Esophagus muscularis mucosa (tissue), 4 donors: ENCODE measurements around the gene MAP2K5. TPM values are rescaled to one million over a fixed set of nuclear protein-coding genes. Genes with fewer than 3 reads are reported as not detected.
"Not testable (repeated sequence)": the region's sequence is repeated elsewhere in the genome, so short reads cannot be mapped to it uniquely, and the experiment has no call there.

Experiments used
- DNase-seq: peaks from one replicate; pipeline ENCODE4 v3.0.0-alpha.2; 2017; ENCODE audit errors: extremely low spot score
- H3K27ac ChIP-seq, 4 donors: fragments of 200-600 bp; sonication (generic); replicated peaks in 1 of 4; 1 replicate in 3 of 4; 2 replicates in 1 of 4; pipeline ENCODE4 v1.5.1; 2016 to 2019; ENCODE audit warnings: mild to moderate bottlenecking in 1 of 4
- H3K27me3 ChIP-seq, 4 donors: fragments of 200-600 bp; sonication (generic); one replicate each; pipeline versions ENCODE4 v1.5.1 to v1.6.0; 2016 to 2019
- H3K36me3 ChIP-seq, 4 donors: fragments of 200-600 bp; sonication (generic); one replicate each; pipeline ENCODE4 v1.5.1; 2016 to 2019
- H3K4me1 ChIP-seq, 4 donors: fragments of 200-600 bp; sonication (generic); one replicate each; pipeline ENCODE4 v1.5.1; 2016 to 2019
- H3K4me3 ChIP-seq, 4 donors: fragments of 200-600 bp; sonication (generic); 1 replicate in 2 of 4; 2 replicates in 2 of 4; pipeline ENCODE4 v1.5.1; 2016 to 2019; ENCODE audit warnings: mild to moderate bottlenecking in 4 of 4, moderate library complexity in 1 of 4
- H3K9me3 ChIP-seq, 4 donors: fragments of 200-600 bp; sonication (generic); 1 replicate in 3 of 4; 2 replicates in 1 of 4; pipeline ENCODE4 v1.5.1; 2016 to 2019
- EP300 ChIP-seq: sonication (generic); formaldehyde crosslinking; IDR thresholded peaks from one replicate; pipeline ENCODE4 v1.6.1; 2017; ENCODE audit warnings: antibody characterized with exemption
- POLR2A ChIP-seq: fragments of 450-650 bp; IDR thresholded peaks from one replicate; pipeline ENCODE4 v1.6.1; 2017; ENCODE audit warnings: antibody characterized with exemption, moderate library complexity, mild to moderate bottlenecking, low read depth
- POLR2AphosphoS5 ChIP-seq, 2 donors: sonication (generic); formaldehyde crosslinking; IDR thresholded peaks; one replicate each; pipeline ENCODE4 v1.6.1; 2017; ENCODE audit warnings: antibody characterized with exemption in 2 of 2
- WGBS: methylation state at CpG from one replicate; pipeline ENCODE4 v1.1.5; 2018; 5-methylcytosine and 5-hydroxymethylcytosine counted together
- intact Hi-C: fragments of 100-400 bp; cut with DNase I; formaldehyde crosslinking; loops from one replicate; pipeline ENCODE4 v1.15.1; 2023
- total RNA-seq, 4 donors: library from RNA; depleted of rRNA; stranded (reverse); fragments of >200 nt; gene quantifications; one replicate each; pipeline versions ENCODE4 v1.1.0 to v1.2.1, GENCODE V29; 2016
- TF ChIP-seq, protein P1 (sequence below), 3 experiments: fragments of 200-600 bp in 2 of 3; fragments of 450-650 bp in 1 of 3; sonication (generic) in 2 of 3; IDR thresholded peaks; one replicate each; pipeline ENCODE4 v1.5.1; 2017 to 2019; ENCODE audit warnings: antibody characterized with exemption in 3 of 3, mild to moderate bottlenecking in 2 of 3, moderate library complexity in 1 of 3

MAP2K5 gene
- total RNA-seq, 4 donors from 2014 or later: 7.8 to 11.9 (median 10.6) TPM

- no peaks in the 10 kb centered on the region for H3K27me3 ChIP-seq
- peaks cover 0 to 14% (median 5%) of the 10 kb centered on the region in 4 donors for H3K36me3 ChIP-seq
- no peak overlapping the region for H3K4me3 ChIP-seq
- 84% methylated on average over 4 of the region's 4 CpGs for WGBS
- no peaks in the 10 kb centered on the region for H3K4me1 ChIP-seq
- no peak for TF ChIP-seq POLR2A
- TF ChIP-seq, protein P1, sequence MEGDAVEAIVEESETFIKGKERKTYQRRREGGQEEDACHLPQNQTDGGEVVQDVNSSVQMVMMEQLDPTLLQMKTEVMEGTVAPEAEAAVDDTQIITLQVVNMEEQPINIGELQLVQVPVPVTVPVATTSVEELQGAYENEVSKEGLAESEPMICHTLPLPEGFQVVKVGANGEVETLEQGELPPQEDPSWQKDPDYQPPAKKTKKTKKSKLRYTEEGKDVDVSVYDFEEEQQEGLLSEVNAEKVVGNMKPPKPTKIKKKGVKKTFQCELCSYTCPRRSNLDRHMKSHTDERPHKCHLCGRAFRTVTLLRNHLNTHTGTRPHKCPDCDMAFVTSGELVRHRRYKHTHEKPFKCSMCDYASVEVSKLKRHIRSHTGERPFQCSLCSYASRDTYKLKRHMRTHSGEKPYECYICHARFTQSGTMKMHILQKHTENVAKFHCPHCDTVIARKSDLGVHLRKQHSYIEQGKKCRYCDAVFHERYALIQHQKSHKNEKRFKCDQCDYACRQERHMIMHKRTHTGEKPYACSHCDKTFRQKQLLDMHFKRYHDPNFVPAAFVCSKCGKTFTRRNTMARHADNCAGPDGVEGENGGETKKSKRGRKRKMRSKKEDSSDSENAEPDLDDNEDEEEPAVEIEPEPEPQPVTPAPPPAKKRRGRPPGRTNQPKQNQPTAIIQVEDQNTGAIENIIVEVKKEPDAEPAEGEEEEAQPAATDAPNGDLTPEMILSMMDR (IDR thresholded peaks at IDR 0.05): no peak
- no peak for TF ChIP-seq POLR2AphosphoS5 (IDR thresholded peaks at IDR 0.05)
- no peak for TF ChIP-seq EP300
- no peaks in the 10 kb centered on the region for H3K9me3 ChIP-seq
- intact Hi-C loops: no loop called here
- no peak overlapping the region for H3K27ac ChIP-seq
- no peak for DNase-seq
Observed at GRCh38 chr15:67618297-67618696, 75.8 kb downstream of the MAP2K5 start.

GRCh38 chr15:67622110-67622509 is 79.6 kb downstream of the MAP2K5 start:
- Histone ChIP-seq H3K9me3 (no peaks in the 10 kb centered on the region), H3K27ac (no peak overlapping the region), H3K36me3 (peaks cover 0 to 23% (median 9%) of the 10 kb centered on the region in 4 donors), H3K4me1 (no peaks in the 10 kb centered on the region), H3K4me3 (no peak overlapping the region), H3K27me3 (no peaks in the 10 kb centered on the region)
- intact Hi-C loops: no loop called here
- WGBS: 91% methylated on average over 2 of the region's 2 CpGs
- DNase-seq: no peak
- TF ChIP-seq, protein P1 (IDR thresholded peaks at IDR 0.05): no peak
- no peak for TF ChIP-seq POLR2A

DNA sequence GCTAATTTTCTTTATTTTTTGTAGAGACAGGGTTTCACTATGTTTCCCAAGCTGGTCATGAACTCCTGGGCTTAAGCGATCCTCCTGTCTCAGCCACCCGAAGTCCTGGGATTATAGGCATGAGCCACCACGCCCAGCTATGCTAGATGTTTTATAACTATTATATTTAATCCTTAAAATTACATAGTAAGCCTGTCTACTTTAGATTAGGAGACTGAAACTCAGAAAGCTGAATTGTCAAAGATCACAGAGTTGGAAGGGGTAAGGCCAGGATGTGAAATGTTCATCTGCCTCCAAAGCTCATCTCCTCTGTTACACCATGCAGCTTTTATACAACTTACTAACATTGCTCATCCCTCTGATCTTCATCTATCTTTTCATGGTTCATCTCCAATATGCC is 89.8 kb downstream of the MAP2K5 start:
- Histone ChIP-seq H3K36me3 (peaks cover 4 to 35% (median 17%) of the 10 kb centered on the region in 4 donors), H3K4me3 (no peak overlapping the region), H3K4me1 (no peaks in the 10 kb centered on the region), H3K9me3 (no peaks in the 10 kb centered on the region), H3K27me3 (no peaks in the 10 kb centered on the region), H3K27ac (no peak overlapping the region)
- TF ChIP-seq POLR2AphosphoS5 (IDR thresholded peaks at IDR 0.05): no peak
- TF ChIP-seq, protein P1 (IDR thresholded peaks at IDR 0.05): no peak
- no peak for TF ChIP-seq EP300
- TF ChIP-seq POLR2A: no peak
- intact Hi-C loops: no loop called here
- no peak for DNase-seq
- WGBS: 92% methylated on average over 3 of the region's 3 CpGs

- H3K27ac ChIP-seq, H3K4me1 ChIP-seq, intact Hi-C loops, DNase-seq, H3K27me3 ChIP-seq, H3K9me3 ChIP-seq, H3K4me3 ChIP-seq: not testable (repeated sequence)
- WGBS: 96% methylated on average over 11 of the region's 11 CpGs
- peaks cover 4 to 26% (median 11%) of the 10 kb centered on the region in 4 donors for H3K36me3 ChIP-seq
Observed at GRCh38 chr15:67635950-67636349, 93.4 kb downstream of the MAP2K5 start.

- no peak overlapping the region for H3K4me3 ChIP-seq
- H3K27me3 ChIP-seq: no peaks in the 10 kb centered on the region
- intact Hi-C loops: no loop called here
- H3K9me3 ChIP-seq: no peaks in the 10 kb centered on the region
- peaks cover 0 to 10% (median 3%) of the 10 kb centered on the region in 4 donors for H3K4me1 ChIP-seq
- WGBS: 89% methylated on average over 6 of the region's 6 CpGs
- DNase-seq: no peak
- TF ChIP-seq EP300 (no peak), POLR2A (no peak), POLR2AphosphoS5 (IDR thresholded peaks at IDR 0.05) (no peak)
- TF ChIP-seq, protein P1 (IDR thresholded peaks at IDR 0.05): no peak
- peaks cover 0 to 9% (median 1%) of the 10 kb centered on the region in 4 donors for H3K36me3 ChIP-seq
- no peak overlapping the region for H3K27ac ChIP-seq
Observed at GRCh38 chr15:67639591-67639990, 97.1 kb downstream of the MAP2K5 start.
